Uterus (tissue), 2 donors: ENCODE data around the gene CAMK2D.

Experiments
- POLR2A ChIP-seq, 2 donors: fragments of 450-650 bp; IDR thresholded peaks; one replicate each; pipeline ENCODE4 v1.6.1; 2016; ENCODE audit warnings: antibody characterized with exemption in 2 of 2, mild to moderate bottlenecking in 1 of 2, moderate library complexity in 1 of 2
- TF ChIP-seq, protein P1 (sequence below), 4 experiments: fragments of 200-600 bp in 2 of 4; fragments of 450-650 bp in 2 of 4; sonication (generic) in 2 of 4; IDR thresholded peaks; one replicate each; pipeline ENCODE4 v1.5.1; 2016 to 2019; ENCODE audit warnings: antibody characterized with exemption in 4 of 4, mild to moderate bottlenecking in 2 of 4, moderate library complexity in 1 of 4

GRCh38 chr4:113628711-113629110, 132.8 kb downstream of the CAMK2D start:
- TF ChIP-seq, protein P1, sequence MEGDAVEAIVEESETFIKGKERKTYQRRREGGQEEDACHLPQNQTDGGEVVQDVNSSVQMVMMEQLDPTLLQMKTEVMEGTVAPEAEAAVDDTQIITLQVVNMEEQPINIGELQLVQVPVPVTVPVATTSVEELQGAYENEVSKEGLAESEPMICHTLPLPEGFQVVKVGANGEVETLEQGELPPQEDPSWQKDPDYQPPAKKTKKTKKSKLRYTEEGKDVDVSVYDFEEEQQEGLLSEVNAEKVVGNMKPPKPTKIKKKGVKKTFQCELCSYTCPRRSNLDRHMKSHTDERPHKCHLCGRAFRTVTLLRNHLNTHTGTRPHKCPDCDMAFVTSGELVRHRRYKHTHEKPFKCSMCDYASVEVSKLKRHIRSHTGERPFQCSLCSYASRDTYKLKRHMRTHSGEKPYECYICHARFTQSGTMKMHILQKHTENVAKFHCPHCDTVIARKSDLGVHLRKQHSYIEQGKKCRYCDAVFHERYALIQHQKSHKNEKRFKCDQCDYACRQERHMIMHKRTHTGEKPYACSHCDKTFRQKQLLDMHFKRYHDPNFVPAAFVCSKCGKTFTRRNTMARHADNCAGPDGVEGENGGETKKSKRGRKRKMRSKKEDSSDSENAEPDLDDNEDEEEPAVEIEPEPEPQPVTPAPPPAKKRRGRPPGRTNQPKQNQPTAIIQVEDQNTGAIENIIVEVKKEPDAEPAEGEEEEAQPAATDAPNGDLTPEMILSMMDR (IDR thresholded peaks at IDR 0.05) = no peak
- TF ChIP-seq POLR2A (IDR thresholded peaks at IDR 0.05) = no peak
